Measurements from ENCODE around the gene ZSCAN1.

- TF ChIP-seq CTCF (IDR thresholded peaks at IDR 0.05) (no peak), POLR2A (IDR thresholded peaks at IDR 0.05) (no peak)
These were observed 41.0 kb upstream of the ZSCAN1 start for GRCh38 chr19:57992841-57993240.
